ENCODE measurements around the gene ANGPT4.

Gene ANGPT4

GRCh38 chr20:953742-954141, 37.6 kb upstream of the ANGPT4 start:
- Histone ChIP-seq H3K4me3 (ENCODE audit: low read depth, low read length) (no peak overlapping the region), H3K4me1 (ENCODE audit: control insufficient read depth, insufficient read depth, low read length) (peaks cover 3% of the 10 kb centered on the region), H3K36me3 (ENCODE audit: control insufficient read depth, insufficient read depth, low read length) (no peaks in the 10 kb centered on the region), H3K27me3 (ENCODE audit: control insufficient read depth, insufficient read depth, low read length) (no peaks in the 10 kb centered on the region), H3K9ac (ENCODE audit: low read depth, low read length) (no peak overlapping the region), H3K9me3 (ENCODE audit: control insufficient read depth, insufficient read depth, low read length) (no peaks in the 10 kb centered on the region)

- no peaks in the 10 kb centered on the region for H3K27me3 ChIP-seq (ENCODE audit: control insufficient read depth, insufficient read depth, low read length)
- H3K36me3 ChIP-seq (ENCODE audit: control insufficient read depth, insufficient read depth, low read length): no peaks in the 10 kb centered on the region
- H3K9me3 ChIP-seq (ENCODE audit: control insufficient read depth, insufficient read depth, low read length): no peaks in the 10 kb centered on the region
Measured at GRCh38 chr20:952196-952795, 36.2 kb upstream of the ANGPT4 start.

DNA sequence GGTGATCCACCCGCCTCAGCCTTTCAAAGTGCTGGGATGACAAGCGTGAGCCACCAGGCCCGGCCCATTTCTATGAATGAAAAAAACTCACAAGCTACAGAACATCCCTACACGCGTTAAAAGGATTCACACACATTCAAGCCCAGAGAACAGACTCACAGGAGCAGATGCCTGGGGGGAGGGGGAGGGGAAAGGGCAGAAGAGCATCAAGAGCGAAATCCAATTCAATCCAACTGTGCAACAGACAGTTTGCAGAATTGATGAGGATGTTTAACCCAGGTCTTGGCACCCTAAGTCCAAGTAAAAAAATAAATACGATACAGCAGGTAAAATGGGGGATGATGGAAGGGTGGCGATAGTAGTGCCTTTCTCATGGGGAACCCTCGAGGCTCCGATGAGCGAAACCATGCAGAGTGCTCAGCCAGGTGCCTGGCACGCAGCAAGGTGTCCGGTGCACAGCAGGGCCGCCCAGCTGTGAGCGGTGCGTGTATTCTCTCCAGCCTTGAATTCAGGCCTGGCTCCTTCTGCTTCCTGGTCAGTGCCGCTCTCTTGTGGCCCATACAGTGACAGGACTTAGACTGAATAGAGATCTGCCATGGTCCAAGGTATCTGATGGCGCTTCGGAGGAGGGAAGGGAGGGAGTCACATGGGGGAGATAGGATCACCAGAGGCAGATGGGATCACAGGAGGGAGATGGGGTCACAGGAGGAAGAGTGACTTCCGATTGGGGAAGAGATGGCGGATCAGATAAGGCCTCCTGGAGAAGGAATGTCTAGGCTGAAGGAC, 35.4 kb upstream of the ANGPT4 start:
- Histone ChIP-seq H3K4me3 (ENCODE audit: low read depth, low read length) (no peak overlapping the region), H3K9ac (ENCODE audit: low read depth, low read length) (no peak overlapping the region), H3K4me1 (ENCODE audit: control insufficient read depth, insufficient read depth, low read length) (peaks cover 3% of the 10 kb centered on the region), H3K36me3 (ENCODE audit: control insufficient read depth, insufficient read depth, low read length) (no peaks in the 10 kb centered on the region), H3K27me3 (ENCODE audit: control insufficient read depth, insufficient read depth, low read length) (no peaks in the 10 kb centered on the region), H3K9me3 (ENCODE audit: control insufficient read depth, insufficient read depth, low read length) (no peaks in the 10 kb centered on the region)

More at GRCh38 chr20:952196-952795, 36.2 kb upstream of the ANGPT4 start:
- no peak overlapping the region for H3K4me3 ChIP-seq (ENCODE audit: low read depth, low read length)
- peaks cover 3% of the 10 kb centered on the region for H3K4me1 ChIP-seq (ENCODE audit: control insufficient read depth, insufficient read depth, low read length)
- no peak overlapping the region for H3K9ac ChIP-seq (ENCODE audit: low read depth, low read length)

- Histone ChIP-seq H3K4me3 (ENCODE audit: low read depth, low read length) (no peak overlapping the region), H3K4me1 (ENCODE audit: control insufficient read depth, insufficient read depth, low read length) (no peaks in the 10 kb centered on the region), H3K9ac (ENCODE audit: low read depth, low read length) (no peak overlapping the region), H3K9me3 (ENCODE audit: control insufficient read depth, insufficient read depth, low read length) (no peaks in the 10 kb centered on the region), H3K36me3 (ENCODE audit: control insufficient read depth, insufficient read depth, low read length) (no peaks in the 10 kb centered on the region), H3K27me3 (ENCODE audit: control insufficient read depth, insufficient read depth, low read length) (peaks cover 5% of the 10 kb centered on the region)
Measured at GRCh38 chr20:949717-950116, 33.6 kb upstream of the ANGPT4 start.

DNA sequence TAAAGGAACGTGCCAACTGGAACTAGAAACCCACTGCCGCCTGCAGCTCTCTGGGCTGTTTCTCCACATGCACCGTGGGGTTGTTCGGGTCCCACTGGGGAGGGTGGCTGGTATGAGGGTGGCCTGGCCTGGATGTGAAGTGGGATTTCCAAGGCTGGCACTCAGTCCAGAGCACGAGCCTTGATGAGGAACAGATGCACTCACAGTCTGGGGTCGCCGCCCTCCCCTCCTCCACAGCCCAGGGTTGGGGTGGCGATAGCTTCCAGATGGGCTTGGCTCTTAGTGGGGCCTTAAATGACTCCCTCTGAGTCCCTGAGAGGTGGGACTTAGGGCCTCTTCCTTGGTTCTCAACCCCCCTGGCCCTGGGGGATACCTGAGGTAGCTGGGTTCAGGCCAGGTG, 30.7 kb upstream of the ANGPT4 start:
- no peaks in the 10 kb centered on the region for H3K36me3 ChIP-seq (ENCODE audit: control insufficient read depth, insufficient read depth, low read length)
- H3K27me3 ChIP-seq (ENCODE audit: control insufficient read depth, insufficient read depth, low read length): peaks cover 5% of the 10 kb centered on the region
- no peaks in the 10 kb centered on the region for H3K9me3 ChIP-seq (ENCODE audit: control insufficient read depth, insufficient read depth, low read length)
- no peak overlapping the region for H3K4me3 ChIP-seq (ENCODE audit: low read depth, low read length)
- no peak overlapping the region for H3K9ac ChIP-seq (ENCODE audit: low read depth, low read length)
- peaks cover 10% of the 10 kb centered on the region for H3K4me1 ChIP-seq (ENCODE audit: control insufficient read depth, insufficient read depth, low read length)

DNA sequence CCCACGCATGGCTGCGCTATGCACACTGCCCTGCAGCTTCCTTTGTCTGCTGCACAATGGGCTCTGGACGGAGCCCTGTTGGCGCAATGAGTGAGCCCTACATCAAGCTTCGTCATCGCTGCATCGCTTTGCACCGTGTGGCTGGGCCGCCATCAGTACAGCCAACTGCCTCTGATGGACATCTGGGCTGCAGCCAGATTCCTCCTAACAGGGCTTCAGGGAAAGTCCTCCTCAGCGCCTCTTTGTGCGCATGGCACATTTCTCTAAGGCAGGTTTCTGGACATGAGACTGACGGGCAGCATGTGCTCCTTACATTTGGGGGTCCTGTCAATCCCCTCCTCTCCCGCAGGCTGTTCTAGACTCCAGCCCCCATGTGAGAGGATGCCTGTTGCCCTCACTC, 29.7 kb upstream of the ANGPT4 start:
- Histone ChIP-seq H3K9ac (ENCODE audit: low read depth, low read length) (no peak overlapping the region), H3K36me3 (ENCODE audit: control insufficient read depth, insufficient read depth, low read length) (no peaks in the 10 kb centered on the region), H3K9me3 (ENCODE audit: control insufficient read depth, insufficient read depth, low read length) (no peaks in the 10 kb centered on the region), H3K4me3 (ENCODE audit: low read depth, low read length) (no peak overlapping the region), H3K27me3 (ENCODE audit: control insufficient read depth, insufficient read depth, low read length) (peaks cover 5% of the 10 kb centered on the region), H3K4me1 (ENCODE audit: control insufficient read depth, insufficient read depth, low read length) (peaks cover 10% of the 10 kb centered on the region)

GRCh38 chr20:944774-945410, 28.8 kb upstream of the ANGPT4 start:
- Histone ChIP-seq H3K36me3 (ENCODE audit: control insufficient read depth, insufficient read depth, low read length) (no peaks in the 10 kb centered on the region), H3K9me3 (ENCODE audit: control insufficient read depth, insufficient read depth, low read length) (no peaks in the 10 kb centered on the region), H3K4me3 (ENCODE audit: low read depth, low read length) (no peak overlapping the region), H3K9ac (ENCODE audit: low read depth, low read length) (no peak overlapping the region), H3K27me3 (ENCODE audit: control insufficient read depth, insufficient read depth, low read length) (peaks cover 9% of the 10 kb centered on the region), H3K4me1 (ENCODE audit: control insufficient read depth, insufficient read depth, low read length) (peaks cover 10% of the 10 kb centered on the region)

- Histone ChIP-seq H3K27me3 (ENCODE audit: control insufficient read depth, insufficient read depth, low read length) (peaks cover 9% of the 10 kb centered on the region), H3K9me3 (ENCODE audit: control insufficient read depth, insufficient read depth, low read length) (no peaks in the 10 kb centered on the region), H3K4me3 (ENCODE audit: low read depth, low read length) (no peak overlapping the region)
Measured at GRCh38 chr20:944148-944547, 28.0 kb upstream of the ANGPT4 start.

GRCh38 chr20:942611-943010, 26.5 kb upstream of the ANGPT4 start:
- no peaks in the 10 kb centered on the region for H3K36me3 ChIP-seq (ENCODE audit: control insufficient read depth, insufficient read depth, low read length)
- H3K4me1 ChIP-seq (ENCODE audit: control insufficient read depth, insufficient read depth, low read length): peaks cover 10% of the 10 kb centered on the region

More at GRCh38 chr20:944148-944547, 28.0 kb upstream of the ANGPT4 start:
- peaks cover 10% of the 10 kb centered on the region for H3K4me1 ChIP-seq (ENCODE audit: control insufficient read depth, insufficient read depth, low read length)
- H3K36me3 ChIP-seq (ENCODE audit: control insufficient read depth, insufficient read depth, low read length): no peaks in the 10 kb centered on the region
- H3K9ac ChIP-seq (ENCODE audit: low read depth, low read length): no peak overlapping the region

GRCh38 chr20:940926-941325, 24.8 kb upstream of the ANGPT4 start:
- Histone ChIP-seq H3K9me3 (ENCODE audit: control insufficient read depth, insufficient read depth, low read length) (no peaks in the 10 kb centered on the region), H3K4me1 (ENCODE audit: control insufficient read depth, insufficient read depth, low read length) (peaks cover 10% of the 10 kb centered on the region), H3K9ac (ENCODE audit: low read depth, low read length) (no peak overlapping the region), H3K27me3 (ENCODE audit: control insufficient read depth, insufficient read depth, low read length) (peaks cover 9% of the 10 kb centered on the region), H3K36me3 (ENCODE audit: control insufficient read depth, insufficient read depth, low read length) (no peaks in the 10 kb centered on the region), H3K4me3 (ENCODE audit: low read depth, low read length) (no peak overlapping the region)

More at GRCh38 chr20:942611-943010, 26.5 kb upstream of the ANGPT4 start:
- Histone ChIP-seq H3K27me3 (ENCODE audit: control insufficient read depth, insufficient read depth, low read length) (peaks cover 9% of the 10 kb centered on the region), H3K4me3 (ENCODE audit: low read depth, low read length) (no peak overlapping the region), H3K9ac (ENCODE audit: low read depth, low read length) (no peak overlapping the region), H3K9me3 (ENCODE audit: control insufficient read depth, insufficient read depth, low read length) (no peaks in the 10 kb centered on the region)

- no peaks in the 10 kb centered on the region for H3K36me3 ChIP-seq (ENCODE audit: control insufficient read depth, insufficient read depth, low read length)
- peaks cover 4% of the 10 kb centered on the region for H3K27me3 ChIP-seq (ENCODE audit: control insufficient read depth, insufficient read depth, low read length)
- peaks cover 9% of the 10 kb centered on the region for H3K4me1 ChIP-seq (ENCODE audit: control insufficient read depth, insufficient read depth, low read length)
- H3K9me3 ChIP-seq (ENCODE audit: control insufficient read depth, insufficient read depth, low read length): no peaks in the 10 kb centered on the region
- no peak overlapping the region for H3K9ac ChIP-seq (ENCODE audit: low read depth, low read length)
- H3K4me3 ChIP-seq (ENCODE audit: low read depth, low read length): no peak overlapping the region
Measured at GRCh38 chr20:939606-940005, 23.5 kb upstream of the ANGPT4 start.

All from iPS-15b (cell line).